Spleen (tissue), 11 donors: ENCODE measurements around the gene ERO1B. TPM values are rescaled to one million over a fixed set of nuclear protein-coding genes. Genes with fewer than 3 reads are reported as not detected.

ENCODE experiments used
- DNase-seq: peaks from one replicate; pipeline ENCODE4 v3.0.0-alpha.2; 2020
- H3K27ac ChIP-seq, 8 donors: fragments of 200-600 bp; sonication (generic) in 7 of 8; 1 replicate in 4 of 8; 2 replicates in 4 of 8; pipeline versions ENCODE4 v1.5.0 to v1.8.0; 2016 to 2021; ENCODE audit warnings: inconsistent platforms in 4 of 8, mild to moderate bottlenecking in 4 of 8, moderate library complexity in 1 of 8
- H3K27me3 ChIP-seq, 7 donors: fragments of 200-600 bp; sonication (generic) in 6 of 7; replicated peaks in 1 of 7; 1 replicate in 4 of 7; 2 replicates in 3 of 7; pipeline versions ENCODE4 v1.5.0 to v1.8.0; 2016 to 2021; ENCODE audit warnings: inconsistent platforms in 3 of 7, mild to moderate bottlenecking in 1 of 7
- H3K36me3 ChIP-seq, 6 donors: fragments of 200-600 bp; sonication (generic) in 5 of 6; 1 replicate in 4 of 6; 2 replicates in 2 of 6; pipeline versions ENCODE4 v1.5.0 to v1.8.0; 2016 to 2021; ENCODE audit warnings: inconsistent platforms in 2 of 6
- H3K4me1 ChIP-seq, 6 donors: fragments of 200-600 bp; sonication (generic) in 5 of 6; 1 replicate in 3 of 6; 2 replicates in 3 of 6; pipeline versions ENCODE4 v1.5.0 to v1.8.0; 2016 to 2021; ENCODE audit warnings: inconsistent platforms in 3 of 6
- H3K4me3 ChIP-seq, 8 donors: fragments of 200-600 bp; sonication (generic) in 7 of 8; 1 replicate in 4 of 8; 2 replicates in 4 of 8; pipeline versions ENCODE4 v1.5.0 to v1.8.0; 2016 to 2021; ENCODE audit warnings: inconsistent platforms in 4 of 8, mild to moderate bottlenecking in 4 of 8, moderate library complexity in 2 of 8
- H3K9me3 ChIP-seq, 8 donors: fragments of 200-600 bp; sonication (generic) in 7 of 8; 1 replicate in 4 of 8; 2 replicates in 4 of 8; pipeline versions ENCODE4 v1.5.0 to v1.8.0; 2016 to 2021; ENCODE audit warnings: inconsistent platforms in 4 of 8
- CTCF ChIP-seq, 11 experiments: fragments of 200-600 bp in 7 of 11; fragments of 450-650 bp in 4 of 11; sonication (generic) in 4 of 11; IDR thresholded peaks in 8 of 11; conservative IDR thresholded peaks in 3 of 11; 1 replicate in 7 of 11; 2 replicates in 4 of 11; pipeline versions ENCODE4 v1.4.0 to v1.8.0; 2016 to 2021; ENCODE audit warnings: antibody characterized with exemption in 11 of 11, inconsistent platforms in 4 of 11, mild to moderate bottlenecking in 1 of 11
- POLR2A ChIP-seq, 3 donors: fragments of 450-650 bp; IDR thresholded peaks; one replicate each; pipeline ENCODE4 v1.5.1; 2017; ENCODE audit warnings: antibody characterized with exemption in 3 of 3, mild to moderate bottlenecking in 1 of 3
- POLR2AphosphoS5 ChIP-seq, 3 donors: sonication (generic); formaldehyde crosslinking; IDR thresholded peaks; one replicate each; pipeline ENCODE4 v1.5.1; 2017; ENCODE audit warnings: antibody characterized with exemption in 3 of 3
- WGBS, 5 donors: extraction: QIAGEN DNeasy Blood & Tissue Kit in 3 of 5; methylation state at CpG; one replicate each; pipeline versions ENCODE4 v1.1.5 to v1.1.7; 2013 to 2018; 5-methylcytosine and 5-hydroxymethylcytosine counted together
- intact Hi-C: fragments of 100-400 bp; cut with DNase I; formaldehyde crosslinking; loops from one replicate; pipeline ENCODE4 v1.15.0; 2023; ENCODE audit warnings: low total_unique reads
- polyA plus RNA-seq, 3 donors: library from polyadenylated mRNA; stranded (reverse); fragments of 200-250 nt; gene quantifications; one replicate each; pipeline ENCODE4 v1.2.1, GENCODE V29; 2013
- small RNA-seq, 4 donors: library from RNA; depleted of rRNA; stranded (forward); fragments of <200 nt; gene quantifications; one replicate each; pipeline ENCODE3, GENCODE V24; 2016
- total RNA-seq, 7 donors: library from RNA; depleted of rRNA in 3 of 7; stranded (reverse); fragments of >200 nt in 3 of 7; fragmentation: NEBNext Ultra II Directional in 4 of 7; extraction: Animal tissue kit (Norgen Biotek cat#: 25700) in 4 of 7; gene quantifications; one replicate each; pipeline versions ENCODE4 v1.1.0 to v1.2.1, GENCODE V29; 2016 to 2021
- donor health status: healthy with polysubstance abuse.
- donor health status: DM: no; HTN: no; CAD: no; lungs with moderate emphysema.
- donor health status: DM: no; HTN: no; CAD: no.
- donor health status: Bipolar disorder and iron deficiency.
- donor health status: healthy.
- donor health status: DM: no; HTN: no; CAD: no.
- donor health status: DM: yes; HTN: yes; CAD: no.

Gene ERO1B
- total and polyA plus RNA-seq, 10 donors = 3.9 to 29.4 (median 16.4) TPM

- peak; percentile 75 for DNase-seq
- TF ChIP-seq POLR2A (IDR thresholded peaks at IDR 0.05) (no peak), POLR2AphosphoS5 (IDR thresholded peaks at IDR 0.05) (peak; percentile 27 to 67 (median 38))
- H3K27ac ChIP-seq = no peak overlapping the region
- intact Hi-C loops = no loop called here
- no peak overlapping the region for H3K4me3 ChIP-seq
- peaks cover 0 to 15% (median 6%) of the 10 kb centered on the region in 6 donors for H3K4me1 ChIP-seq
- peaks cover 0 to 6% (median 0%) of the 10 kb centered on the region in 6 donors for H3K36me3 ChIP-seq
- no peaks in the 10 kb centered on the region for H3K9me3 ChIP-seq
- H3K27me3 ChIP-seq = no peaks in the 10 kb centered on the region
- 71 to 83% (median 77%) methylated on average over 9 to 10 of the region's 10 CpGs for WGBS, 5 donors
Measured at GRCh38 chr1:236168716-236169429, 112.9 kb downstream of the ERO1B start.

GRCh38 chr1:236167578-236167977, 114.2 kb downstream of the ERO1B start:
- intact Hi-C loops = no loop called here
- TF ChIP-seq POLR2A (IDR thresholded peaks at IDR 0.05) (no peak), CTCF (IDR thresholded peaks at IDR 0.05 in 8 of 11, conservative IDR thresholded peaks at IDR 0.05 in 3 of 11) (no peak), POLR2AphosphoS5 (IDR thresholded peaks at IDR 0.05) (no peak)
- H3K9me3 ChIP-seq = peaks cover 0 to 12% (median 4%) of the 10 kb centered on the region in 8 donors
- WGBS, 5 donors = 94 to 100% (median 96%) methylated on average over 4 of the region's 4 CpGs
- peaks cover 0 to 20% (median 8%) of the 10 kb centered on the region in 6 donors for H3K4me1 ChIP-seq
- no peaks in the 10 kb centered on the region for H3K27me3 ChIP-seq
- H3K36me3 ChIP-seq = peaks cover 0 to 6% (median 0%) of the 10 kb centered on the region in 6 donors
- DNase-seq = peak; percentile 46
- H3K4me3 ChIP-seq = no peak overlapping the region
- H3K27ac ChIP-seq = no peak overlapping the region

- Histone ChIP-seq H3K4me3 (no peak overlapping the region), H3K4me1 (peaks cover 0 to 20% (median 8%) of the 10 kb centered on the region in 6 donors), H3K27ac (no peak overlapping the region), H3K9me3 (peaks cover 0 to 17% (median 9%) of the 10 kb centered on the region in 8 donors), H3K27me3 (no peaks in the 10 kb centered on the region), H3K36me3 (peaks cover 0 to 6% (median 0%) of the 10 kb centered on the region in 6 donors)
- intact Hi-C loops = no loop called here
- DNase-seq = no peak
- TF ChIP-seq POLR2A (IDR thresholded peaks at IDR 0.05) (no peak), CTCF (IDR thresholded peaks at IDR 0.05 in 8 of 11, conservative IDR thresholded peaks at IDR 0.05 in 3 of 11) (no peak)
- WGBS, 5 donors = 93 to 94% (median 94%) methylated on average over 7 of the region's 7 CpGs
Measured at GRCh38 chr1:236167154-236167553, 114.6 kb downstream of the ERO1B start.

GRCh38 chr1:236166041-236166440, 115.7 kb downstream of the ERO1B start:
- WGBS, 5 donors = 92 to 97% (median 94%) methylated on average over 6 of the region's 6 CpGs
- TF ChIP-seq POLR2A (IDR thresholded peaks at IDR 0.05) = no peak
- no peak for TF ChIP-seq POLR2AphosphoS5 (IDR thresholded peaks at IDR 0.05)
- TF ChIP-seq CTCF (IDR thresholded peaks at IDR 0.05 in 8 of 11, conservative IDR thresholded peaks at IDR 0.05 in 3 of 11) = no peak
- no peak overlapping the region for H3K27ac ChIP-seq
- H3K9me3 ChIP-seq = peaks cover 0 to 28% (median 20%) of the 10 kb centered on the region in 8 donors
- H3K4me3 ChIP-seq = no peak overlapping the region
- intact Hi-C loops = no loop called here
- DNase-seq = no peak
- H3K4me1 ChIP-seq = peaks cover 0 to 20% (median 8%) of the 10 kb centered on the region in 6 donors
- no peaks in the 10 kb centered on the region for H3K27me3 ChIP-seq
- H3K36me3 ChIP-seq = peaks cover 0 to 6% (median 0%) of the 10 kb centered on the region in 6 donors

Small RNA genes lying within 50 kb of the gene (small RNA-seq; reads per million reads assigned to genes)
- 1.1 to 2.6 (median 1.3) reads per million in 4 donors for gene RNU2-70P

Other genes starting within 250 kb of the ERO1B start
- 100 to 1,000 TPM in 5 of 7 donors, 10 to 100 TPM in 2; 48.1 to 178 (median 101) TPM for gene NID1, start 216.9 kb downstream of the ERO1B start, total RNA-seq
- gene NID1, start 216.9 kb downstream of the ERO1B start, polyA plus RNA-seq = 10 to 100 TPM in 2 of 3 donors, 1 to 10 TPM in 1; 6.8 to 13.3 (median 12.9) TPM
- 10 to 100 TPM; 27.9 to 54.8 (median 41.0) TPM for gene GPR137B, start 139.4 kb downstream of the ERO1B start, total RNA-seq
- 1 to 10 TPM; 5.2 to 9.3 (median 7.2) TPM for gene GPR137B, start 139.4 kb downstream of the ERO1B start, polyA plus RNA-seq
- 1 to 10 TPM; 1.4 to 7.4 (median 2.6) TPM for gene EDARADD, start 112.3 kb upstream of the ERO1B start, total RNA-seq
- under 1 TPM; 0.22 to 0.42 (median 0.41) TPM for gene EDARADD, start 112.3 kb upstream of the ERO1B start, polyA plus RNA-seq
- 100 to 1,000 TPM; 128 to 276 (median 155) TPM for gene LGALS8, start 242.0 kb upstream of the ERO1B start, total RNA-seq
- 10 to 100 TPM; 18.4 to 33.4 (median 25.6) TPM for gene LGALS8, start 242.0 kb upstream of the ERO1B start, polyA plus RNA-seq